ENCODE measurements around the gene FBXO8. TPM values are rescaled to one million over a fixed set of nuclear protein-coding genes. Genes with fewer than 3 reads are reported as not detected.

Gene FBXO8
- total and polyA plus RNA-seq, 2 of the 4 experiments (the other 2 are of a cell fraction), result 11.3 to 25.6 TPM

- Histone ChIP-seq H3K27me3 (ENCODE audit: control insufficient read depth, insufficient read depth, low read length) (peaks cover 3% of the 10 kb centered on the region), H2BK20ac (ENCODE audit: low read depth, low read length) (no peak overlapping the region), H2BK15ac (ENCODE audit: low read depth, low read length) (no peak overlapping the region), H4K20me1 (ENCODE audit: insufficient read depth, low read length) (no peaks in the 10 kb centered on the region), H2BK120ac (ENCODE audit: low read depth, low read length) (no peak overlapping the region), H3K23ac (ENCODE audit: low read depth, low read length) (no peak overlapping the region), H2AFZ (replicated peaks; ENCODE audit: low read length, poor library complexity) (peak overlapping the region; percentile 26), H3K79me1 (ENCODE audit: low read depth in 1 of 2, low read length in 2 of 2) (no peaks in the 10 kb centered on the region), H4K91ac (ENCODE audit: insufficient read depth, low read depth, low read length) (no peak overlapping the region), H3K9ac (ENCODE audit: low read depth, low read length) (no peak overlapping the region), H3K4me3 (ENCODE audit: insufficient read depth, low read depth, low read length) (no peak overlapping the region), H4K5ac (ENCODE audit: low read depth, low read length) (no peak overlapping the region), H4K8ac (ENCODE audit: low read depth in 2 of 2, low read length in 2 of 2) (no peak overlapping the region), H3K4ac (ENCODE audit: low read depth, low read length) (no peak overlapping the region), H3K4me2 (ENCODE audit: low read depth, low read length) (no peak overlapping the region), H3K9me3 (ENCODE audit: control insufficient read depth, insufficient read depth, low read length) (no peaks in the 10 kb centered on the region), H3K36me3 (ENCODE audit: control insufficient read depth, insufficient read depth, low read length) (no peaks in the 10 kb centered on the region), H2AK5ac (ENCODE audit: low read depth, low read length) (no peak overlapping the region), H3K18ac (ENCODE audit: low read depth, low read length) (no peak overlapping the region), H3K4me1 (ENCODE audit: control insufficient read depth, insufficient read depth, low read length) (no peaks in the 10 kb centered on the region), H2AK9ac (replicated peaks; ENCODE audit: low read depth, low read length, poor library complexity) (no peak overlapping the region), H3K9me1 (ENCODE audit: insufficient read depth, low read length) (no peaks in the 10 kb centered on the region), H2BK5ac (ENCODE audit: low read depth, low read length, poor library complexity, severe bottlenecking) (no peak overlapping the region), H3K27ac (ENCODE audit: insufficient read depth, low read length) (no peak overlapping the region), H3K14ac (replicated peaks; ENCODE audit: low read depth, low read length) (no peak overlapping the region), H3K56ac (ENCODE audit: extremely low read depth, insufficient read depth, low read length) (no peak overlapping the region)
- DNase-seq, result no peak
- in situ Hi-C loops (cut with MboI; ENCODE audit: low sequenced_read_pairs), result no loop called here
- 0% methylated on average over 1 of the region's 9 CpGs; no CpG with 5 or more reads in 1 of the 2 experiments for WGBS, 2 experiments (ENCODE audit: extremely low coverage in 2 of 2, insufficient read length in 1 of 2)
- ChIA-PET CTCF (no interaction called here), POLR2A (ENCODE audit: unreplicated experiment) (no interaction called here)
- dilution Hi-C loops (cut with HindIII; ENCODE audit: low sequenced_read_pairs, unreplicated experiment), result no loop called here
- intact Hi-C loops (cut with micrococcal nuclease), result no loop called here
- TF ChIP-seq MAZ (IDR thresholded peaks at IDR 0.05; ENCODE audit: borderline replicate concordance, low read depth, low read length) (no peak), CHD1 (IDR thresholded peaks at IDR 0.05; ENCODE audit: low read depth, low read length) (no peak), NFE2L2 (IDR thresholded peaks at IDR 0.05; ENCODE audit: low read depth, low read length) (no peak), MXI1 (IDR thresholded peaks at IDR 0.05; ENCODE audit: borderline replicate concordance, low read depth, low read length) (no peak), POLR2A (IDR thresholded peaks at IDR 0.05; ENCODE audit: low read depth, low read length) (no peak), RAD21 (IDR thresholded peaks at IDR 0.05; ENCODE audit: low read length) (no peak), RCOR1 (IDR thresholded peaks at IDR 0.05; ENCODE audit: insufficient replicate concordance, low read length) (no peak), RFX5 (IDR thresholded peaks at IDR 0.05; ENCODE audit: low read depth, low read length) (no peak), CEBPB (IDR thresholded peaks at IDR 0.05; ENCODE audit: low read depth, low read length) (no peak), MAFK (IDR thresholded peaks at IDR 0.05; ENCODE audit: low read depth, low read length) (no peak), USF2 (IDR thresholded peaks at IDR 0.05; ENCODE audit: low read depth, low read length) (no peak), CTCF (conservative IDR thresholded peaks at IDR 0.05; ENCODE audit: low read depth, low read length) (no peak), FOS (IDR thresholded peaks at IDR 0.05; ENCODE audit: low read depth, low read length) (no peak), SMC3 (IDR thresholded peaks at IDR 0.05; ENCODE audit: low read depth, low read length) (no peak), BHLHE40 (IDR thresholded peaks at IDR 0.05; ENCODE audit: low read depth, low read length) (no peak), ELK1 (IDR thresholded peaks at IDR 0.05; ENCODE audit: borderline replicate concordance, low read depth, low read length) (no peak)
- ATAC-seq (ENCODE audit: low read depth), result no peak
- no TSS peak for BruUV-seq (replicated peaks)
These were observed 79.2 kb downstream of the FBXO8 start for GRCh38 chr4:174204164-174204831.
